Activated CD4-positive, alpha-beta T cell treated with anti-CD3 and anti-CD28 coated beads, Interleukin-2, amount 10 ng/mL, durations not matched to agents 7 days and 5 days (primary cell): ENCODE results near the gene TM9SF2. TPM values are rescaled to one million over a fixed set of nuclear protein-coding genes. Genes with fewer than 3 reads are reported as not detected.
"Not testable (repeated sequence)": the region's sequence is repeated elsewhere in the genome, so short reads cannot be mapped to it uniquely, and the experiment has no call there.

Source experiments
- CTCF ChIA-PET: fragments of 350-600 bp; sonication (Branson Sonifier 250); formaldehyde crosslinking; loops from one replicate; lab custom pipeline; 2021; ENCODE audit warnings: antibody characterized with exemption; lab: Charles Lee
- POLR2A ChIA-PET: fragments of 350-600 bp; sonication (Branson Sonifier 250); formaldehyde crosslinking; loops from one replicate; lab custom pipeline; 2021; ENCODE audit warnings: antibody characterized with exemption; lab: Charles Lee
- DNase-seq: peaks from one replicate; pipeline ENCODE4 v3.0.0-alpha.2; 2020
- H3K27ac Mint-ChIP-seq: one replicate; pipeline ENCODE4 v1.8.0; 2021; ENCODE audit warnings: mild to moderate bottlenecking, moderate library complexity, mixed read lengths
- H3K27me3 Mint-ChIP-seq: one replicate; pipeline ENCODE4 v1.8.0; 2021; ENCODE audit warnings: mixed read lengths
- H3K36me3 Mint-ChIP-seq: one replicate; pipeline ENCODE4 v1.8.0; 2021; ENCODE audit warnings: low read depth, mixed read lengths
- H3K4me1 Mint-ChIP-seq: one replicate; pipeline ENCODE4 v1.8.0; 2021; ENCODE audit warnings: mixed read lengths
- H3K4me3 Mint-ChIP-seq: one replicate; pipeline ENCODE4 v1.8.0; 2021; ENCODE audit warnings: mild to moderate bottlenecking, moderate library complexity, mixed read lengths
- H3K9me3 Mint-ChIP-seq: one replicate; pipeline ENCODE4 v1.8.0; 2021; ENCODE audit warnings: mixed read lengths
- total RNA-seq, 2 experiments: library from RNA; stranded (reverse); gene quantifications; one replicate each; pipeline ENCODE4 v1.2.3, GENCODE V29; 2021

The TM9SF2 gene
- total RNA-seq, 2 experiments from 2014 or later, result 79.2 to 87.9 TPM

- H3K4me1 Mint-ChIP-seq, result peaks cover 6% of the 10 kb centered on the region
- DNase-seq, result no peak
- ChIA-PET POLR2A (no interaction called here), CTCF (no interaction called here)
- H3K4me3 Mint-ChIP-seq, result no peak overlapping the region
- no peaks in the 10 kb centered on the region for H3K27me3 Mint-ChIP-seq
- no peak overlapping the region for H3K27ac Mint-ChIP-seq
- H3K9me3 Mint-ChIP-seq, result peaks cover 6% of the 10 kb centered on the region
- peaks cover 27% of the 10 kb centered on the region for H3K36me3 Mint-ChIP-seq
These were observed 65.1 kb downstream of the TM9SF2 start for GRCh38 chr13:99566125-99567083.

GRCh38 chr13:99568901-99569300 lies 67.6 kb downstream of the TM9SF2 start:
- CTCF ChIA-PET, DNase-seq, H3K4me3 Mint-ChIP-seq, H3K9me3 Mint-ChIP-seq, POLR2A ChIA-PET, H3K27me3 Mint-ChIP-seq, H3K27ac Mint-ChIP-seq, H3K4me1 Mint-ChIP-seq: not testable (repeated sequence)
- H3K36me3 Mint-ChIP-seq, result peaks cover 14% of the 10 kb centered on the region

GRCh38 chr13:99572131-99572530 lies 70.9 kb downstream of the TM9SF2 start:
- CTCF ChIA-PET, result no interaction called here
- H3K27ac Mint-ChIP-seq, result no peak overlapping the region

GRCh38 chr13:99572921-99573320 lies 71.6 kb downstream of the TM9SF2 start:
- Mint-ChIP-seq H3K27ac (no peak overlapping the region), H3K27me3 (no peaks in the 10 kb centered on the region), H3K4me1 (peaks cover 5% of the 10 kb centered on the region), H3K9me3 (peaks cover 6% of the 10 kb centered on the region), H3K4me3 (no peak overlapping the region), H3K36me3 (no peaks in the 10 kb centered on the region)
- DNase-seq, result no peak
- CTCF ChIA-PET, result interaction anchor here (1.2 kb wide), 1 partner anchor 14 kb away, joined by 4 read pairs; no protein-coding TSS in a partner anchor
- POLR2A ChIA-PET, result no interaction called here

More at GRCh38 chr13:99572131-99572530, 70.9 kb downstream of the TM9SF2 start:
- no peaks in the 10 kb centered on the region for H3K27me3 Mint-ChIP-seq
- H3K4me1 Mint-ChIP-seq, result peaks cover 5% of the 10 kb centered on the region
- DNase-seq, result no peak
- POLR2A ChIA-PET, result no interaction called here
- no peak overlapping the region for H3K4me3 Mint-ChIP-seq
- H3K9me3 Mint-ChIP-seq, result peaks cover 6% of the 10 kb centered on the region
- H3K36me3 Mint-ChIP-seq, result peaks cover under 1% of the 10 kb centered on the region

- no peak overlapping the region for H3K27ac Mint-ChIP-seq
- H3K4me3 Mint-ChIP-seq, result no peak overlapping the region
- CTCF ChIA-PET, result interaction anchor here (0.5 kb wide), 1 partner anchor 30 kb away, joined by 4 read pairs; no protein-coding TSS in a partner anchor
- peaks cover 7% of the 10 kb centered on the region for H3K4me1 Mint-ChIP-seq
- POLR2A ChIA-PET, result no interaction called here
- H3K9me3 Mint-ChIP-seq, result no peaks in the 10 kb centered on the region
- H3K27me3 Mint-ChIP-seq, result no peaks in the 10 kb centered on the region
- no peaks in the 10 kb centered on the region for H3K36me3 Mint-ChIP-seq
- DNase-seq, result no peak
These were observed 74.3 kb downstream of the TM9SF2 start for GRCh38 chr13:99575376-99576120.

GRCh38 chr13:99577934-99578917 lies 77.0 kb downstream of the TM9SF2 start:
- CTCF ChIA-PET, result interaction anchor here (0.8 kb wide), 2 partner anchors 39 to 362 kb away, joined by 3 read pairs; no protein-coding TSS in a partner anchor
- no peak overlapping the region for H3K27ac Mint-ChIP-seq
- H3K9me3 Mint-ChIP-seq, result no peaks in the 10 kb centered on the region
- H3K4me3 Mint-ChIP-seq, result no peak overlapping the region
- no peaks in the 10 kb centered on the region for H3K36me3 Mint-ChIP-seq
- DNase-seq, result no peak
- no peaks in the 10 kb centered on the region for H3K27me3 Mint-ChIP-seq
- H3K4me1 Mint-ChIP-seq, result peaks cover 7% of the 10 kb centered on the region
- POLR2A ChIA-PET, result no interaction called here

GRCh38 chr13:99580500-99581268 lies 79.4 kb downstream of the TM9SF2 start:
- no peaks in the 10 kb centered on the region for H3K9me3 Mint-ChIP-seq
- H3K27ac Mint-ChIP-seq, result no peak overlapping the region
- H3K4me3 Mint-ChIP-seq, result no peak overlapping the region
- H3K27me3 Mint-ChIP-seq, result peaks cover 2% of the 10 kb centered on the region
- CTCF ChIA-PET, result no interaction called here
- POLR2A ChIA-PET, result no interaction called here
- peaks cover 2% of the 10 kb centered on the region for H3K4me1 Mint-ChIP-seq
- no peaks in the 10 kb centered on the region for H3K36me3 Mint-ChIP-seq
- DNase-seq, result no peak

- ChIA-PET POLR2A (no interaction called here), CTCF (interaction anchor here (1.1 kb wide), 1 partner anchor 12 kb away, joined by 3 read pairs; no protein-coding TSS in a partner anchor)
- Mint-ChIP-seq H3K27ac (no peak overlapping the region), H3K27me3 (peaks cover 2% of the 10 kb centered on the region), H3K4me1 (peaks cover 2% of the 10 kb centered on the region), H3K4me3 (no peak overlapping the region), H3K36me3 (no peaks in the 10 kb centered on the region), H3K9me3 (no peaks in the 10 kb centered on the region)
- DNase-seq, result no peak
These were observed 81.2 kb downstream of the TM9SF2 start for GRCh38 chr13:99582511-99582910.

- no peak overlapping the region for H3K4me3 Mint-ChIP-seq
- H3K36me3 Mint-ChIP-seq, result no peaks in the 10 kb centered on the region
- peaks cover 2% of the 10 kb centered on the region for H3K27me3 Mint-ChIP-seq
- no peak for DNase-seq
- ChIA-PET CTCF (interaction anchor here (0.7 kb wide), 1 partner anchor 281 kb away, joined by 3 read pairs; no protein-coding TSS in a partner anchor), POLR2A (no interaction called here)
- no peaks in the 10 kb centered on the region for H3K9me3 Mint-ChIP-seq
- no peak overlapping the region for H3K27ac Mint-ChIP-seq
- no peaks in the 10 kb centered on the region for H3K4me1 Mint-ChIP-seq
These were observed 84.3 kb downstream of the TM9SF2 start for GRCh38 chr13:99585609-99586008.

GRCh38 chr13:99587021-99587420 lies 85.7 kb downstream of the TM9SF2 start:
- no peak for DNase-seq
- Mint-ChIP-seq H3K36me3 (no peaks in the 10 kb centered on the region), H3K9me3 (no peaks in the 10 kb centered on the region), H3K4me3 (no peak overlapping the region), H3K27ac (no peak overlapping the region), H3K27me3 (peaks cover 2% of the 10 kb centered on the region), H3K4me1 (peaks cover 3% of the 10 kb centered on the region)
- POLR2A ChIA-PET, result no interaction called here
- CTCF ChIA-PET, result no interaction called here

GRCh38 chr13:99587893-99588606 lies 86.8 kb downstream of the TM9SF2 start:
- no peak for DNase-seq
- Mint-ChIP-seq H3K4me1 (peaks cover 3% of the 10 kb centered on the region), H3K27ac (no peak overlapping the region), H3K9me3 (no peaks in the 10 kb centered on the region), H3K4me3 (no peak overlapping the region), H3K27me3 (peaks cover 2% of the 10 kb centered on the region), H3K36me3 (no peaks in the 10 kb centered on the region)
- ChIA-PET CTCF (interaction anchor here (0.6 to 1.4 kb wide), 3 partner anchors 18 to 744 kb away, joined by 3 to 5 read pairs (median 5); partner anchors contain the start of gene CLYBL), POLR2A (no interaction called here)
